C1 segment of cervical spinal cord (tissue), 14 donors: Measurements from ENCODE around the gene NXN.
A peak's percentile ranks its signal among the peaks of the same experiment; 100 is the strongest.
"Not testable (repeated sequence)": the region's sequence is repeated elsewhere in the genome, so short reads cannot be mapped to it uniquely, and the experiment has no call there.

Experiments used
- DNase-seq, 14 donors: peaks; one replicate each; lab custom pipeline; 2025; lab: John Stamatoyannopoulos, UW

The NXN gene

GRCh38 chr17:1007310-1008007, 27.9 kb upstream of the NXN start:
- DNase-seq, result no peak

GRCh38 chr17:1006054-1006453, 26.5 kb upstream of the NXN start:
- no peak for DNase-seq

GRCh38 chr17:1005361-1005946, 25.9 kb upstream of the NXN start:
- peak in 11 of 14 donors; percentile 26 to 86 (median 73) for DNase-seq

- peak in 1 of 14 donors; percentile 34 for DNase-seq
Measured at GRCh38 chr17:1004769-1005295, 25.3 kb upstream of the NXN start.

- peak in 6 of 14 donors; percentile 9 to 46 (median 26) for DNase-seq
Measured at GRCh38 chr17:1003972-1004768, 24.6 kb upstream of the NXN start.

- no peak for DNase-seq
Measured at GRCh38 chr17:1003633-1003971, 24.0 kb upstream of the NXN start.

- DNase-seq, result peak in 10 of 14 donors; percentile 14 to 50 (median 28)
Measured at GRCh38 chr17:1002771-1003555, 23.4 kb upstream of the NXN start.

GRCh38 chr17:1002412-1002753, 22.8 kb upstream of the NXN start:
- no peak for DNase-seq

GRCh38 chr17:1001640-1002411, 22.2 kb upstream of the NXN start:
- no peak for DNase-seq

GRCh38 chr17:1000597-1001461, 21.3 kb upstream of the NXN start:
- no peak for DNase-seq

- no peak for DNase-seq
Measured at GRCh38 chr17:998111-998510, 18.5 kb upstream of the NXN start.

GRCh38 chr17:996554-997344, 17.2 kb upstream of the NXN start, which contains the start of gene TIMM22:
Gene TIMM22, plus strand, starts transcription at chr17:997129. Its CDS starts 14 bp downstream, at chr17:997143.
- peak; percentile 79 to 99 (median 94) for DNase-seq

GRCh38 chr17:995324-995723, 15.7 kb upstream of the NXN start:
- DNase-seq, result not testable (repeated sequence)

GRCh38 chr17:992933-993332, 13.4 kb upstream of the NXN start:
- no peak for DNase-seq

GRCh38 chr17:988561-988960, 9.0 kb upstream of the NXN start:
- peak in 3 of 14 donors; percentile 15 to 96 (median 26) for DNase-seq

- DNase-seq, result no peak
Measured at GRCh38 chr17:987931-988330, 8.4 kb upstream of the NXN start.

- no peak for DNase-seq
Measured at GRCh38 chr17:986322-986929, 6.8 kb upstream of the NXN start.

GRCh38 chr17:983921-984320, 4.3 kb upstream of the NXN start:
- no peak for DNase-seq

- no peak for DNase-seq
Measured at GRCh38 chr17:981292-981658, 1.7 kb upstream of the NXN start.
